Measurements from ENCODE around the gene REXO4. TPM values are rescaled to one million over a fixed set of nuclear protein-coding genes. Genes with fewer than 3 reads are reported as not detected.

REXO4 gene
- total and polyA plus RNA-seq, 2 of the 13 experiments (the other 11 are each of a cell fraction or from before 2014, with no cell fraction given) = 18.5 to 30.4 TPM

DNA sequence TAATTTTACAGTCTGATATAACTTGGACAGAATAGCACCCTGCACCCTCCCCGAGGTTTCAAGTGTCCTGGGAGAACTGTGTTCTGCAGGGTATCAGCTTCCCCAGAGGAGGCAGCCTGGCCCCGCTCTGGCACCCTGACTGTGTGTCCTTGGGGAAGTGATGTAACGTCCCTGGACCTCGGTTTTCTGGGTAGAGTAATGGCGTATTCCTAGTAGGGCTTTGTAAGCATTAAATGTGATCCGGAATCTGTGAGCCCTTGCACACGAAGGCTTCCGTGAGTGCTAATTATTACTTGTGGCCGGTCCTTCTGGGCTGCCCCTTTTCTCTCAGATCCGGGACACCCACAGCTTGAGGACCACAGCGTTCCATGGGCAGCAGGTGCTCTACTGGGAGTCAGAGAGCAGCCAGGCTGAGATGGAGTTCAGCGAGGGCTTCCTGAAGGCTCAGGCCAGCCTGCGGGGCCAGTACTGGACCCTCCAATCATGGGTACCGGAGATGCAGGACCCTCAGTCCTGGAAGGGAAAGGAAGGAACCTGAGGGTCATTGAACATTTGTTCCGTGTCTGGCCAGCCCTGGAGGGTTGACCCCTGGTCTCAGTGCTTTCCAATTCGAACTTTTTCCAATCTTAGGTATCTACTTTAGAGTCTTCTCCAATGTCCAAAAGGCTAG, 41.0 kb upstream of the REXO4 start (continued):
- TF ChIP-seq, protein P1, sequence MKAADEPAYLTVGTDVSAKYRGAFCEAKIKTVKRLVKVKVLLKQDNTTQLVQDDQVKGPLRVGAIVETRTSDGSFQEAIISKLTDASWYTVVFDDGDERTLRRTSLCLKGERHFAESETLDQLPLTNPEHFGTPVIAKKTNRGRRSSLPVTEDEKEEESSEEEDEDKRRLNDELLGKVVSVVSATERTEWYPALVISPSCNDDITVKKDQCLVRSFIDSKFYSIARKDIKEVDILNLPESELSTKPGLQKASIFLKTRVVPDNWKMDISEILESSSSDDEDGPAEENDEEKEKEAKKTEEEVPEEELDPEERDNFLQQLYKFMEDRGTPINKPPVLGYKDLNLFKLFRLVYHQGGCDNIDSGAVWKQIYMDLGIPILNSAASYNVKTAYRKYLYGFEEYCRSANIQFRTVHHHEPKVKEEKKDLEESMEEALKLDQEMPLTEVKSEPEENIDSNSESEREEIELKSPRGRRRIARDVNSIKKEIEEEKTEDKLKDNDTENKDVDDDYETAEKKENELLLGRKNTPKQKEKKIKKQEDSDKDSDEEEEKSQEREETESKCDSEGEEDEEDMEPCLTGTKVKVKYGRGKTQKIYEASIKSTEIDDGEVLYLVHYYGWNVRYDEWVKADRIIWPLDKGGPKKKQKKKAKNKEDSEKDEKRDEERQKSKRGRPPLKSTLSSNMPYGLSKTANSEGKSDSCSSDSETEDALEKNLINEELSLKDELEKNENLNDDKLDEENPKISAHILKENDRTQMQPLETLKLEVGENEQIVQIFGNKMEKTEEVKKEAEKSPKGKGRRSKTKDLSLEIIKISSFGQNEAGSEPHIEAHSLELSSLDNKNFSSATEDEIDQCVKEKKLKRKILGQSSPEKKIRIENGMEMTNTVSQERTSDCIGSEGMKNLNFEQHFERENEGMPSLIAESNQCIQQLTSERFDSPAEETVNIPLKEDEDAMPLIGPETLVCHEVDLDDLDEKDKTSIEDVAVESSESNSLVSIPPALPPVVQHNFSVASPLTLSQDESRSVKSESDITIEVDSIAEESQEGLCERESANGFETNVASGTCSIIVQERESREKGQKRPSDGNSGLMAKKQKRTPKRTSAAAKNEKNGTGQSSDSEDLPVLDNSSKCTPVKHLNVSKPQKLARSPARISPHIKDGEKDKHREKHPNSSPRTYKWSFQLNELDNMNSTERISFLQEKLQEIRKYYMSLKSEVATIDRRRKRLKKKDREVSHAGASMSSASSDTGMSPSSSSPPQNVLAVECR (CRISPR knock-in tag; IDR thresholded peaks at IDR 0.05; ENCODE audit: borderline replicate concordance) = no peak

DNA sequence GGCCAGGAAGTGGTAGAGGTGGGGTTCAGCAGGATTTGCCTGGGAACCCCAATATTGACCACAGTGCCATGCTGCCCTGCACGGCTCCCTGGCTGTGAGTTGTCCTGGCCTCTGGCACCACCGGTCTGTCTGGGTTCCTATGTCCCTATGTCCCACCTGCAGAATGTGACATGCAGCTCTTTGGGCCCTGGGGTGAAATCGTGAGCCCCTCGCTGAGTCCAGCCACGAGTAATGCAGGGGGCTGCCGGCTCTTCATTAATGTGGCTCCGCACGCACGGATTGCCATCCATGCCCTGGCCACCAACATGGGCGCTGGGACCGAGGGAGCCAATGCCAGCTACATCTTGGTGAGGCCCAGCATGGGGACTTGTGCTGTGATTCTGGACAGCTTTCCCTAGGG, 39.9 kb upstream of the REXO4 start:
- in situ Hi-C loops (cut with HindIII; ENCODE audit: extremely low pct_ligation_motif_present, low pct_unique_long_range_greater_than_20kb) = no loop called here
- POLR2A ChIA-PET = interaction anchor here (2.2 to 3.1 kb wide), 2 partner anchors 10 to 29 kb away, joined by 9 to 16 read pairs; no protein-coding TSS in a partner anchor
- ATAC-seq = no peak

More for the DNA sequence above, 39.9 kb upstream of the REXO4 start:
- Histone ChIP-seq H3K9ac (ENCODE audit: insufficient read depth, low read depth, low read length) (no peak overlapping the region), H3K4me1 (ENCODE audit: insufficient read depth, low read length) (peaks cover 50% of the 10 kb centered on the region), H3K36me3 (replicated peaks in 1 of 2; ENCODE audit: control insufficient read depth in 1 of 2, insufficient read depth in 2 of 2, low read length in 2 of 2) (no peaks in the 10 kb centered on the region; a peak in 1 of 5 replicates), H3K27me3 (ENCODE audit: control insufficient read depth in 1 of 2, insufficient read depth in 2 of 2, low read length in 2 of 2) (no peaks in the 10 kb centered on the region; a peak in 1 of 5 replicates), H4K20me1 (ENCODE audit: insufficient read depth, low read length) (no peaks in the 10 kb centered on the region; the same call in 1 of the 2 replicates), H3K4me3 (replicated peaks in 1 of 3; ENCODE audit: insufficient read depth in 1 of 3, low read depth in 2 of 3, low read length in 3 of 3) (no peak overlapping the region), H3K27ac (ENCODE audit: extremely low read length, insufficient read depth, low read length) (no peak overlapping the region), H3K9me3 (ENCODE audit: low read length) (no peaks in the 10 kb centered on the region), H3K4me2 (ENCODE audit: low read depth, low read length) (no peak overlapping the region), H3K79me2 (ENCODE audit: insufficient read depth, low read length) (peaks cover 14% of the 10 kb centered on the region), H2AFZ (ENCODE audit: low read length) (no peak overlapping the region)
- no peak for TF ChIP-seq ZNF24 (IDR thresholded peaks at IDR 0.05)
- TF ChIP-seq CBFB (CRISPR knock-in tag; IDR thresholded peaks at IDR 0.05) = no peak
- TF ChIP-seq ZNF264 (CRISPR knock-in tag; IDR thresholded peaks at IDR 0.05) = no peak
- TF ChIP-seq ZNF138 (CRISPR knock-in tag; IDR thresholded peaks at IDR 0.05; ENCODE audit: low read depth) = no peak
- TF ChIP-seq ZSCAN25 (CRISPR knock-in tag; IDR thresholded peaks at IDR 0.05) = no peak
- TF ChIP-seq ZNF30 (CRISPR knock-in tag; IDR thresholded peaks at IDR 0.05) = no peak
- TF ChIP-seq, protein P2, sequence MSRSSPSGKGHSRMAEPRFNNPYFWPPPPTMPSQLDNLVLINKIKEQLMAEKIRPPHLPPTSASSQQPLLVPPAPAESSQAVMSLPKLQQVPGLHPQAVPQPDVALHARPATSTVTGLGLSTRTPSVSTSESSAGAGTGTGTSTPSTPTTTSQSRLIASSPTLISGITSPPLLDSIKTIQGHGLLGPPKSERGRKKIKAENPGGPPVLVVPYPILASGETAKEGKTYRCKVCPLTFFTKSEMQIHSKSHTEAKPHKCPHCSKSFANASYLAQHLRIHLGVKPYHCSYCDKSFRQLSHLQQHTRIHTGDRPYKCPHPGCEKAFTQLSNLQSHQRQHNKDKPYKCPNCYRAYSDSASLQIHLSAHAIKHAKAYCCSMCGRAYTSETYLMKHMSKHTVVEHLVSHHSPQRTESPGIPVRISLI (CRISPR knock-in tag; IDR thresholded peaks at IDR 0.05; ENCODE audit: borderline replicate concordance) = no peak
- TF ChIP-seq, protein P3, sequence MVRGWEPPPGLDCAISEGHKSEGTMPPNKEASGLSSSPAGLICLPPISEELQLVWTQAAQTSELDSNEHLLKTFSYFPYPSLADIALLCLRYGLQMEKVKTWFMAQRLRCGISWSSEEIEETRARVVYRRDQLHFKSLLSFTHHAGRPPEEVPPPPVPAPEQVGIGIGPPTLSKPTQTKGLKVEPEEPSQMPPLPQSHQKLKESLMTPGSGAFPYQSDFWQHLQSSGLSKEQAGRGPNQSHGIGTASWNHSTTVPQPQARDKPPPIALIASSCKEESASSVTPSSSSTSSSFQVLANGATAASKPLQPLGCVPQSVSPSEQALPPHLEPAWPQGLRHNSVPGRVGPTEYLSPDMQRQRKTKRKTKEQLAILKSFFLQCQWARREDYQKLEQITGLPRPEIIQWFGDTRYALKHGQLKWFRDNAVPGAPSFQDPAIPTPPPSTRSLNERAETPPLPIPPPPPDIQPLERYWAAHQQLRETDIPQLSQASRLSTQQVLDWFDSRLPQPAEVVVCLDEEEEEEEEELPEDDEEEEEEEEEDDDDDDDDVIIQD (CRISPR knock-in tag; IDR thresholded peaks at IDR 0.05; ENCODE audit: low read depth) = no peak
- no peak for TF ChIP-seq ZNF3 (CRISPR knock-in tag; IDR thresholded peaks at IDR 0.05)
- no peak for TF ChIP-seq MZF1 (CRISPR knock-in tag; IDR thresholded peaks at IDR 0.05; ENCODE audit: borderline replicate concordance)
- no peak for TF ChIP-seq ZNF496 (CRISPR knock-in tag; IDR thresholded peaks at IDR 0.05; ENCODE audit: insufficient replicate concordance)
- BruUV-seq (replicated peaks) = no TSS peak
- WGBS (ENCODE audit: low lambda C conversion rate) = no CpG with 5 or more reads among the region's 11 CpGs
- FAIRE-seq (no peak), DNase-seq (ENCODE audit: low spot score) (no peak)
- intact Hi-C loops (cut with micrococcal nuclease; ENCODE audit: unreplicated experiment) = no loop called here
- CTCF ChIA-PET (ENCODE audit: low intra/inter-chr PET ratio, low total read pairs) = no interaction called here
